ENCODE data around the gene ZFPL1.

The ZFPL1 gene

DNA sequence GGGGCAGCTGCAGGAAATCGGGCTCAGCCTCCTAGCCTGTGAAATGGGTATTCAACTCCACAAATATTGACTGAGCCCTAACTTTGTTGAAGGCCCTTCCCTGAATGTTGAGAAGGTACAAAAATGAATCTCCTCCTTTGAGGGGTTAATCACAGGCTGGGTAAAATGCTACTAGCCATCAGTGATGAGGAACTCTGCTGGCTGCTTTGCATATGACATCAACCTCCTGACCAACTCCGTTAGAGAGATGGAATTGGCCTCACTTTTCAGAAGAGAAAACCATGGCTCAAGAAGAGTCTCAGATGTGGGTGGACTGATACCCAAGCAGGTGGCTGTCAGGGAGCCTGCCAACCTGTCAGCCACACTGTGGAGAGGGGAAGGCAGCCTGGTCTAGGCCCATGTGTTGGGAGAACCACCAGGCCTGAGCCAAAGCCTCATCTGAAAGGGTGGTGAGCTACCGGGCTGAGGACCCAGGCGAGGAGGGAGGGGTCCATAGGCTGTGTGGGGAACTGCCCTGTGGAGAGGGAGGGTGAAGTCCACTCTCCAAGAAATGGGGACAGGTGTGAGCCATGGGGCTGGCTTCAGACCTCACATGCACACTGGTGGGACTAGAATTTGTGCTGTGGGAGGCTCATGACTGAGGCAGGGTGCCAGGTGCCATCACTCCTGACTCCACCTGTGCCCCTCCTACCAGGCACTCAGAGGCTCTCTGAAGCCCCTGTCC, 12.0 kb upstream of the ZFPL1 start:
- Histone ChIP-seq H3K27ac (ENCODE audit: insufficient read depth, low read length, poor library complexity, severe bottlenecking) (no peak overlapping the region), H3K9me3 (ENCODE audit: control insufficient read depth, low read length) (no peaks in the 10 kb centered on the region), H3K36me3 (ENCODE audit: control insufficient read depth, insufficient read depth, low read length) (no peaks in the 10 kb centered on the region), H3K27me3 (replicated peaks; ENCODE audit: control insufficient read depth, insufficient read depth, low read length, poor library complexity, severe bottlenecking) (no peaks in the 10 kb centered on the region), H3K4me1 (ENCODE audit: control insufficient read depth, insufficient read depth, low read length, poor library complexity, severe bottlenecking) (no peaks in the 10 kb centered on the region), H3K4me3 (ENCODE audit: insufficient read depth, low read depth, low read length, poor library complexity, severe bottlenecking) (no peak overlapping the region)
- no peak for DNase-seq

DNA sequence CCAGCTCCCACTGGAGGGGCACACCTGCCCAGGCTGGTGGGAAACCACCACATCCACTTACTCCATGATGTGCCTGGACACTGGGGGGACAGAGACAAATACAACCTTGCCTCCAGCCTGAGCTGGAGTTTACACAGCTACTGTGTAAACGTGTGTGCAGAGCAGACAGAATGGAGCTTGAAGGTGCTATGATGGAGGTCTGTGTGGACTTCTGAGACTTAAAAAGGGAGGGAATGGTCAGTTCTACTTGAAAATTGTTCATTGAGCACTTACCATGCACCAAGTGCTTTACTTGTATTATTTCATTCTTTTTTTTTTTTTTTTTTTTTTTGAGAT, 11.4 kb upstream of the ZFPL1 start:
- no peak overlapping the region for H3K4me3 ChIP-seq (ENCODE audit: insufficient read depth, low read depth, low read length, poor library complexity, severe bottlenecking)
- no peaks in the 10 kb centered on the region for H3K27me3 ChIP-seq (replicated peaks; ENCODE audit: control insufficient read depth, insufficient read depth, low read length, poor library complexity, severe bottlenecking)
- H3K36me3 ChIP-seq (ENCODE audit: control insufficient read depth, insufficient read depth, low read length), result no peaks in the 10 kb centered on the region
- no peaks in the 10 kb centered on the region for H3K4me1 ChIP-seq (ENCODE audit: control insufficient read depth, insufficient read depth, low read length, poor library complexity, severe bottlenecking)
- no peak for DNase-seq
- H3K27ac ChIP-seq (ENCODE audit: insufficient read depth, low read length, poor library complexity, severe bottlenecking), result no peak overlapping the region
- no peaks in the 10 kb centered on the region for H3K9me3 ChIP-seq (ENCODE audit: control insufficient read depth, low read length)

DNA sequence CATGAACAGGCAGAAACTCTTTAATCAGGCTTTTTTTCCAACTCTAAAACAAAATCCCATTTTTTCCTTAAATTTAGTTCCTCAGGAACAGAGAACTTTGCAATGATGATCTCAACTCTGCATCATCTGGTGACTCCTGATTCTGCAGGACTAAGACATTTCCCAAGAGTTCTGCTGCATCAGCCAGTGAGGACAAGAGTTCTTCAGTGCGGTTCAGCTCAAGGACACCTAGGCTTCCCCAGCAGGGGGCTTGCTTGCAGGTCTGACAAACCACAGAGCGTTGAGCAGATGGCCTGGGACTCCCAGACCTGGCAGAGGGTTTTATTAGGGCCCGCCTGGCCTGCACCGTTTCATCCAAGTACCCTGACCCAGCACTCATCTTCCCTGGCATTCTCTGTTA, 6.6 kb upstream of the ZFPL1 start:
- Histone ChIP-seq H3K9me3 (ENCODE audit: control insufficient read depth, low read length) (no peaks in the 10 kb centered on the region), H3K27ac (ENCODE audit: insufficient read depth, low read length, poor library complexity, severe bottlenecking) (no peak overlapping the region), H3K4me3 (ENCODE audit: insufficient read depth, low read depth, low read length, poor library complexity, severe bottlenecking) (no peak overlapping the region), H3K36me3 (ENCODE audit: control insufficient read depth, insufficient read depth, low read length) (no peaks in the 10 kb centered on the region), H3K27me3 (replicated peaks; ENCODE audit: control insufficient read depth, insufficient read depth, low read length, poor library complexity, severe bottlenecking) (no peaks in the 10 kb centered on the region), H3K4me1 (ENCODE audit: control insufficient read depth, insufficient read depth, low read length, poor library complexity, severe bottlenecking) (no peaks in the 10 kb centered on the region)
- DNase-seq, result no peak

DNA sequence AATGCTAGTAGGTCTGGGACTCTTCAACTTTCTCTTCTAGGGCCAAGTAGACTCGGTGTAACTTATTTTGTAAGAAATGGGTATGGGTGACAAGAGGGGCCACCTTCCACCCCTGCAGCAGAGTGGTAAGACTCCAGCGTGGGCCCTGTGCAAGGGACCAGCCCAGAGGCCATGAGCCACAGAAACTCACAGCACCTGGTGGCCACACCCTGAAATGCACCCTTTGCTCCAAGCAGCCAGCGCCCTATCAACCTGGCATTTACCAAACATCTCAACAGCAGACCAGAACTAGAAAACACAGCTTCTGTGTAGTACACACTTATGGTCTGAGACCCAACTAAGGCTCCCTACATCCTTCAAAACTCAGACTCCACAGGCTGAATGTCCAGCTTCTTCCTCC, 5.9 kb upstream of the ZFPL1 start:
- no peaks in the 10 kb centered on the region for H3K27me3 ChIP-seq (replicated peaks; ENCODE audit: control insufficient read depth, insufficient read depth, low read length, poor library complexity, severe bottlenecking)
- H3K4me1 ChIP-seq (ENCODE audit: control insufficient read depth, insufficient read depth, low read length, poor library complexity, severe bottlenecking), result no peaks in the 10 kb centered on the region
- H3K4me3 ChIP-seq (ENCODE audit: insufficient read depth, low read depth, low read length, poor library complexity, severe bottlenecking), result no peak overlapping the region
- H3K36me3 ChIP-seq (ENCODE audit: control insufficient read depth, insufficient read depth, low read length), result no peaks in the 10 kb centered on the region
- DNase-seq, result peak; percentile 28 to 56 (median 46)
- no peaks in the 10 kb centered on the region for H3K9me3 ChIP-seq (ENCODE audit: control insufficient read depth, low read length)
- no peak overlapping the region for H3K27ac ChIP-seq (ENCODE audit: insufficient read depth, low read length, poor library complexity, severe bottlenecking)

DNA sequence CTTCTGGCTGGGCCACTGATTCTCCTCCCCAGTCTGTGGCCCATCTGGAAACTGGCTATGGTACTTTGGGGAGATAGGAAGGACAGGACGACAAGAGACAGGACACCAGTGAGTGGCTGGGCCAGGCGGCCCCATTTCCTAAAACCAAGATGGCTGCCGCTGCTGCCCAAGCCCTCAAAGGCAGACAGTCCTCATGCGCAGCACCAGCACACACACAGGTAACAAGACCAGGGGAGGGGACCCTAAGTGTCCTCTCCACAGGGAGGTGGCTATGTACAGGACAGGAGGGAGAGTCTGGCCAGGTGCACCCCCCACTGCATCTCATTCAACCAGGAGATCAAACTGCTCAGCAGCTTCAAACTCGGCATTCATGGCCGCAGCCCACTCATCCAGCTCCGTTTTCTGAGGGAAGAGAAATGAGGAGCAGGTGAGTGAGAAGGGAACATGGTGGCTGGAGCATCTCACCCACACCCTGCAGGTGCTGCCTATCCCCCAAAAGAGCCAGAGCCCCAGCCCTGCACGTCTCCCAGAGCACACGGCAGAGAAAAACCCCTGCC, 5.2 kb upstream of the ZFPL1 start:
- Histone ChIP-seq H3K4me1 (ENCODE audit: control insufficient read depth, insufficient read depth, low read length, poor library complexity, severe bottlenecking) (peaks cover 5% of the 10 kb centered on the region), H3K9me3 (ENCODE audit: control insufficient read depth, low read length) (no peaks in the 10 kb centered on the region), H3K27me3 (replicated peaks; ENCODE audit: control insufficient read depth, insufficient read depth, low read length, poor library complexity, severe bottlenecking) (no peaks in the 10 kb centered on the region), H3K27ac (ENCODE audit: insufficient read depth, low read length, poor library complexity, severe bottlenecking) (no peak overlapping the region), H3K36me3 (ENCODE audit: control insufficient read depth, insufficient read depth, low read length) (no peaks in the 10 kb centered on the region), H3K4me3 (ENCODE audit: insufficient read depth, low read depth, low read length, poor library complexity, severe bottlenecking) (no peak overlapping the region)
- no peak for DNase-seq

GRCh38 chr11:65083134-65083833, 738 bp upstream of the ZFPL1 start:
- H3K27me3 ChIP-seq (replicated peaks; ENCODE audit: control insufficient read depth, insufficient read depth, low read length, poor library complexity, severe bottlenecking), result no peaks in the 10 kb centered on the region
- H3K4me3 ChIP-seq (ENCODE audit: insufficient read depth, low read depth, low read length, poor library complexity, severe bottlenecking), result peak overlapping the region; percentile 83
- peaks cover 16% of the 10 kb centered on the region for H3K4me1 ChIP-seq (ENCODE audit: control insufficient read depth, insufficient read depth, low read length, poor library complexity, severe bottlenecking)
- peaks cover 21% of the 10 kb centered on the region for H3K36me3 ChIP-seq (ENCODE audit: control insufficient read depth, insufficient read depth, low read length)
- DNase-seq, result no peak
- H3K9me3 ChIP-seq (ENCODE audit: control insufficient read depth, low read length), result no peaks in the 10 kb centered on the region
- peak overlapping the region; percentile 51 for H3K27ac ChIP-seq (ENCODE audit: insufficient read depth, low read length, poor library complexity, severe bottlenecking)

GRCh38 chr11:65084598-65085375, 765 bp downstream of the ZFPL1 start:
- no peak for DNase-seq
- peaks cover 31% of the 10 kb centered on the region for H3K36me3 ChIP-seq (ENCODE audit: control insufficient read depth, insufficient read depth, low read length)
- H3K4me1 ChIP-seq (ENCODE audit: control insufficient read depth, insufficient read depth, low read length, poor library complexity, severe bottlenecking), result peaks cover 16% of the 10 kb centered on the region
- H3K27ac ChIP-seq (ENCODE audit: insufficient read depth, low read length, poor library complexity, severe bottlenecking), result peak overlapping the region; percentile 95
- peak overlapping the region; percentile 83 for H3K4me3 ChIP-seq (ENCODE audit: insufficient read depth, low read depth, low read length, poor library complexity, severe bottlenecking)
- no peaks in the 10 kb centered on the region for H3K27me3 ChIP-seq (replicated peaks; ENCODE audit: control insufficient read depth, insufficient read depth, low read length, poor library complexity, severe bottlenecking)
- no peaks in the 10 kb centered on the region for H3K9me3 ChIP-seq (ENCODE audit: control insufficient read depth, low read length)

DNA sequence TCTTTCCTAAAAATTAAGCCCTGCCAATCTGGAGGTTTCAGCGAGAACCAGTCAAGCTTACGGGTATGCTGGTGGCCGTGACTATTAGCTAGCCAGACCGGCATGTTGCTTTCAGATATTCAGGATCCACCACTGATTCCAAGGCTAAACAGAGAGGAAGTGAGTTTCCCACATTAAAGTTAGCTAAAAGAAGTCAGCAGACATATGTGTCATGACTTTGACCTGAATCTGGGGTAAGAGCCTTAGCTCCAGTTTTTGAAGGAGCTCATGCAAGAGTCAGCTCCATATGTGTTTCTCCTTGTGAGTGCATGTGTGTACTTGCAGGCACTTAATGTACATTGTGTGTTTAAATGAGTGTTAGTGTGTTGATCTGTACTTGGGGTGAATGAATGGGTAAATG, 1.4 kb downstream of the ZFPL1 start:
- no peaks in the 10 kb centered on the region for H3K27me3 ChIP-seq (replicated peaks; ENCODE audit: control insufficient read depth, insufficient read depth, low read length, poor library complexity, severe bottlenecking)
- H3K4me3 ChIP-seq (ENCODE audit: insufficient read depth, low read depth, low read length, poor library complexity, severe bottlenecking), result no peak overlapping the region
- no peak overlapping the region for H3K27ac ChIP-seq (ENCODE audit: insufficient read depth, low read length, poor library complexity, severe bottlenecking)
- peaks cover 16% of the 10 kb centered on the region for H3K4me1 ChIP-seq (ENCODE audit: control insufficient read depth, insufficient read depth, low read length, poor library complexity, severe bottlenecking)
- H3K36me3 ChIP-seq (ENCODE audit: control insufficient read depth, insufficient read depth, low read length), result peaks cover 31% of the 10 kb centered on the region
- DNase-seq, result no peak
- H3K9me3 ChIP-seq (ENCODE audit: control insufficient read depth, low read length), result no peaks in the 10 kb centered on the region

GRCh38 chr11:65086809-65087208, 2.8 kb downstream of the ZFPL1 start:
- Histone ChIP-seq H3K27ac (ENCODE audit: insufficient read depth, low read length, poor library complexity, severe bottlenecking) (no peak overlapping the region), H3K36me3 (ENCODE audit: control insufficient read depth, insufficient read depth, low read length) (peaks cover 31% of the 10 kb centered on the region), H3K4me3 (ENCODE audit: insufficient read depth, low read depth, low read length, poor library complexity, severe bottlenecking) (no peak overlapping the region), H3K27me3 (replicated peaks; ENCODE audit: control insufficient read depth, insufficient read depth, low read length, poor library complexity, severe bottlenecking) (no peaks in the 10 kb centered on the region), H3K9me3 (ENCODE audit: control insufficient read depth, low read length) (no peaks in the 10 kb centered on the region), H3K4me1 (ENCODE audit: control insufficient read depth, insufficient read depth, low read length, poor library complexity, severe bottlenecking) (peaks cover 16% of the 10 kb centered on the region)
- DNase-seq, result no peak

GRCh38 chr11:65087216-65087615, 3.2 kb downstream of the ZFPL1 start:
- Histone ChIP-seq H3K27ac (ENCODE audit: insufficient read depth, low read length, poor library complexity, severe bottlenecking) (no peak overlapping the region), H3K9me3 (ENCODE audit: control insufficient read depth, low read length) (no peaks in the 10 kb centered on the region), H3K4me3 (ENCODE audit: insufficient read depth, low read depth, low read length, poor library complexity, severe bottlenecking) (no peak overlapping the region), H3K36me3 (ENCODE audit: control insufficient read depth, insufficient read depth, low read length) (peaks cover 31% of the 10 kb centered on the region), H3K27me3 (replicated peaks; ENCODE audit: control insufficient read depth, insufficient read depth, low read length, poor library complexity, severe bottlenecking) (no peaks in the 10 kb centered on the region), H3K4me1 (ENCODE audit: control insufficient read depth, insufficient read depth, low read length, poor library complexity, severe bottlenecking) (peaks cover 16% of the 10 kb centered on the region)
- DNase-seq, result no peak
